GM23338 (cell line): Measurements from ENCODE around the gene CLSTN2.

Experiments used
- CREB1 ChIP-seq: fragments of 250-450 bp; sonication (Bioruptor Pico); IDR thresholded peaks from 2 replicates; pipeline ENCODE4 v1.5.0; 2020; ENCODE audit warnings: low read depth, mild to moderate bottlenecking, moderate library complexity
- EZH2 ChIP-seq: fragments of 200-600 bp; sonication (generic); IDR thresholded peaks from one replicate; pipeline ENCODE4 v1.8.0; 2017; ENCODE audit warnings: antibody characterized with exemption, mild to moderate bottlenecking, low read depth; ENCODE audit not compliant: unreplicated experiment
- EZH2phosphoT487 ChIP-seq: fragments of 200-600 bp; sonication (generic); IDR thresholded peaks from one replicate; pipeline ENCODE4 v1.8.1; 2018; ENCODE audit warnings: antibody characterized with exemption; ENCODE audit not compliant: unreplicated experiment
- JUNB ChIP-seq: IDR thresholded peaks from one replicate; pipeline ENCODE4 v1.6.1; 2016; ENCODE audit warnings: antibody characterized with exemption; ENCODE audit not compliant: unreplicated experiment
- NANOG ChIP-seq: IDR thresholded peaks from 2 replicates; pipeline ENCODE4 v1.6.1; 2016; ENCODE audit warnings: antibody characterized with exemption, borderline replicate concordance
- POLR2AphosphoS5 ChIP-seq: IDR thresholded peaks from 2 replicates; pipeline ENCODE4 v1.6.1; 2016; ENCODE audit warnings: antibody characterized with exemption, low read depth
- STAT1 ChIP-seq: IDR thresholded peaks from one replicate; pipeline ENCODE4 v1.6.1; 2016; ENCODE audit warnings: antibody characterized with exemption; ENCODE audit not compliant: unreplicated experiment
- ZNF331 ChIP-seq: fragments of 250-450 bp; sonication (Bioruptor Pico); IDR thresholded peaks from 2 replicates; pipeline ENCODE4 v1.5.0; 2020; ENCODE audit warnings: low read depth, mild to moderate bottlenecking, moderate library complexity
- TF ChIP-seq, protein P1 (sequence below), 2 experiments: fragments of 200-600 bp in 1 of 2; sonication (generic) in 1 of 2; conservative IDR thresholded peaks; 2 replicates each; pipeline versions ENCODE4 v1.5.1 to v1.6.1; 2016 to 2017; ENCODE audit warnings: antibody characterized with exemption in 2 of 2, low read depth in 2 of 2, mild to moderate bottlenecking in 2 of 2, moderate library complexity in 1 of 2
- TF ChIP-seq, protein P2 (sequence below): IDR thresholded peaks from one replicate; pipeline ENCODE4 v1.6.1; 2018; ENCODE audit warnings: antibody characterized with exemption; ENCODE audit not compliant: unreplicated experiment
- TF ChIP-seq, protein P3 (sequence below): IDR thresholded peaks from 2 replicates; pipeline ENCODE4 v1.6.1; 2016; ENCODE audit warnings: antibody characterized with exemption
- TF ChIP-seq, protein P4 (sequence below): fragments of 250-450 bp; sonication (Bioruptor Pico); IDR thresholded peaks from 2 replicates; pipeline ENCODE4 v1.5.0; 2020; ENCODE audit warnings: mild to moderate bottlenecking, moderate library complexity

GRCh38 chr3:140370686-140371085 is 435.7 kb downstream of the CLSTN2 start:
- TF ChIP-seq EZH2phosphoT487: no peak
- TF ChIP-seq, protein P1, sequence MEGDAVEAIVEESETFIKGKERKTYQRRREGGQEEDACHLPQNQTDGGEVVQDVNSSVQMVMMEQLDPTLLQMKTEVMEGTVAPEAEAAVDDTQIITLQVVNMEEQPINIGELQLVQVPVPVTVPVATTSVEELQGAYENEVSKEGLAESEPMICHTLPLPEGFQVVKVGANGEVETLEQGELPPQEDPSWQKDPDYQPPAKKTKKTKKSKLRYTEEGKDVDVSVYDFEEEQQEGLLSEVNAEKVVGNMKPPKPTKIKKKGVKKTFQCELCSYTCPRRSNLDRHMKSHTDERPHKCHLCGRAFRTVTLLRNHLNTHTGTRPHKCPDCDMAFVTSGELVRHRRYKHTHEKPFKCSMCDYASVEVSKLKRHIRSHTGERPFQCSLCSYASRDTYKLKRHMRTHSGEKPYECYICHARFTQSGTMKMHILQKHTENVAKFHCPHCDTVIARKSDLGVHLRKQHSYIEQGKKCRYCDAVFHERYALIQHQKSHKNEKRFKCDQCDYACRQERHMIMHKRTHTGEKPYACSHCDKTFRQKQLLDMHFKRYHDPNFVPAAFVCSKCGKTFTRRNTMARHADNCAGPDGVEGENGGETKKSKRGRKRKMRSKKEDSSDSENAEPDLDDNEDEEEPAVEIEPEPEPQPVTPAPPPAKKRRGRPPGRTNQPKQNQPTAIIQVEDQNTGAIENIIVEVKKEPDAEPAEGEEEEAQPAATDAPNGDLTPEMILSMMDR (conservative IDR thresholded peaks at IDR 0.05; ENCODE audit: low read depth in 2 of 2): no peak
- TF ChIP-seq EZH2: no peak
- TF ChIP-seq CREB1 (CRISPR knock-in tag): no peak
- TF ChIP-seq, protein P2, sequence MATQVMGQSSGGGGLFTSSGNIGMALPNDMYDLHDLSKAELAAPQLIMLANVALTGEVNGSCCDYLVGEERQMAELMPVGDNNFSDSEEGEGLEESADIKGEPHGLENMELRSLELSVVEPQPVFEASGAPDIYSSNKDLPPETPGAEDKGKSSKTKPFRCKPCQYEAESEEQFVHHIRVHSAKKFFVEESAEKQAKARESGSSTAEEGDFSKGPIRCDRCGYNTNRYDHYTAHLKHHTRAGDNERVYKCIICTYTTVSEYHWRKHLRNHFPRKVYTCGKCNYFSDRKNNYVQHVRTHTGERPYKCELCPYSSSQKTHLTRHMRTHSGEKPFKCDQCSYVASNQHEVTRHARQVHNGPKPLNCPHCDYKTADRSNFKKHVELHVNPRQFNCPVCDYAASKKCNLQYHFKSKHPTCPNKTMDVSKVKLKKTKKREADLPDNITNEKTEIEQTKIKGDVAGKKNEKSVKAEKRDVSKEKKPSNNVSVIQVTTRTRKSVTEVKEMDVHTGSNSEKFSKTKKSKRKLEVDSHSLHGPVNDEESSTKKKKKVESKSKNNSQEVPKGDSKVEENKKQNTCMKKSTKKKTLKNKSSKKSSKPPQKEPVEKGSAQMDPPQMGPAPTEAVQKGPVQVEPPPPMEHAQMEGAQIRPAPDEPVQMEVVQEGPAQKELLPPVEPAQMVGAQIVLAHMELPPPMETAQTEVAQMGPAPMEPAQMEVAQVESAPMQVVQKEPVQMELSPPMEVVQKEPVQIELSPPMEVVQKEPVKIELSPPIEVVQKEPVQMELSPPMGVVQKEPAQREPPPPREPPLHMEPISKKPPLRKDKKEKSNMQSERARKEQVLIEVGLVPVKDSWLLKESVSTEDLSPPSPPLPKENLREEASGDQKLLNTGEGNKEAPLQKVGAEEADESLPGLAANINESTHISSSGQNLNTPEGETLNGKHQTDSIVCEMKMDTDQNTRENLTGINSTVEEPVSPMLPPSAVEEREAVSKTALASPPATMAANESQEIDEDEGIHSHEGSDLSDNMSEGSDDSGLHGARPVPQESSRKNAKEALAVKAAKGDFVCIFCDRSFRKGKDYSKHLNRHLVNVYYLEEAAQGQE: no peak
- no peak for TF ChIP-seq POLR2AphosphoS5
- no peak for TF ChIP-seq JUNB
- TF ChIP-seq, protein P3, sequence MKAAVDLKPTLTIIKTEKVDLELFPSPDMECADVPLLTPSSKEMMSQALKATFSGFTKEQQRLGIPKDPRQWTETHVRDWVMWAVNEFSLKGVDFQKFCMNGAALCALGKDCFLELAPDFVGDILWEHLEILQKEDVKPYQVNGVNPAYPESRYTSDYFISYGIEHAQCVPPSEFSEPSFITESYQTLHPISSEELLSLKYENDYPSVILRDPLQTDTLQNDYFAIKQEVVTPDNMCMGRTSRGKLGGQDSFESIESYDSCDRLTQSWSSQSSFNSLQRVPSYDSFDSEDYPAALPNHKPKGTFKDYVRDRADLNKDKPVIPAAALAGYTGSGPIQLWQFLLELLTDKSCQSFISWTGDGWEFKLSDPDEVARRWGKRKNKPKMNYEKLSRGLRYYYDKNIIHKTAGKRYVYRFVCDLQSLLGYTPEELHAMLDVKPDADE: no peak
- no peak for TF ChIP-seq ZNF331 (CRISPR knock-in tag)
- TF ChIP-seq, protein P4, sequence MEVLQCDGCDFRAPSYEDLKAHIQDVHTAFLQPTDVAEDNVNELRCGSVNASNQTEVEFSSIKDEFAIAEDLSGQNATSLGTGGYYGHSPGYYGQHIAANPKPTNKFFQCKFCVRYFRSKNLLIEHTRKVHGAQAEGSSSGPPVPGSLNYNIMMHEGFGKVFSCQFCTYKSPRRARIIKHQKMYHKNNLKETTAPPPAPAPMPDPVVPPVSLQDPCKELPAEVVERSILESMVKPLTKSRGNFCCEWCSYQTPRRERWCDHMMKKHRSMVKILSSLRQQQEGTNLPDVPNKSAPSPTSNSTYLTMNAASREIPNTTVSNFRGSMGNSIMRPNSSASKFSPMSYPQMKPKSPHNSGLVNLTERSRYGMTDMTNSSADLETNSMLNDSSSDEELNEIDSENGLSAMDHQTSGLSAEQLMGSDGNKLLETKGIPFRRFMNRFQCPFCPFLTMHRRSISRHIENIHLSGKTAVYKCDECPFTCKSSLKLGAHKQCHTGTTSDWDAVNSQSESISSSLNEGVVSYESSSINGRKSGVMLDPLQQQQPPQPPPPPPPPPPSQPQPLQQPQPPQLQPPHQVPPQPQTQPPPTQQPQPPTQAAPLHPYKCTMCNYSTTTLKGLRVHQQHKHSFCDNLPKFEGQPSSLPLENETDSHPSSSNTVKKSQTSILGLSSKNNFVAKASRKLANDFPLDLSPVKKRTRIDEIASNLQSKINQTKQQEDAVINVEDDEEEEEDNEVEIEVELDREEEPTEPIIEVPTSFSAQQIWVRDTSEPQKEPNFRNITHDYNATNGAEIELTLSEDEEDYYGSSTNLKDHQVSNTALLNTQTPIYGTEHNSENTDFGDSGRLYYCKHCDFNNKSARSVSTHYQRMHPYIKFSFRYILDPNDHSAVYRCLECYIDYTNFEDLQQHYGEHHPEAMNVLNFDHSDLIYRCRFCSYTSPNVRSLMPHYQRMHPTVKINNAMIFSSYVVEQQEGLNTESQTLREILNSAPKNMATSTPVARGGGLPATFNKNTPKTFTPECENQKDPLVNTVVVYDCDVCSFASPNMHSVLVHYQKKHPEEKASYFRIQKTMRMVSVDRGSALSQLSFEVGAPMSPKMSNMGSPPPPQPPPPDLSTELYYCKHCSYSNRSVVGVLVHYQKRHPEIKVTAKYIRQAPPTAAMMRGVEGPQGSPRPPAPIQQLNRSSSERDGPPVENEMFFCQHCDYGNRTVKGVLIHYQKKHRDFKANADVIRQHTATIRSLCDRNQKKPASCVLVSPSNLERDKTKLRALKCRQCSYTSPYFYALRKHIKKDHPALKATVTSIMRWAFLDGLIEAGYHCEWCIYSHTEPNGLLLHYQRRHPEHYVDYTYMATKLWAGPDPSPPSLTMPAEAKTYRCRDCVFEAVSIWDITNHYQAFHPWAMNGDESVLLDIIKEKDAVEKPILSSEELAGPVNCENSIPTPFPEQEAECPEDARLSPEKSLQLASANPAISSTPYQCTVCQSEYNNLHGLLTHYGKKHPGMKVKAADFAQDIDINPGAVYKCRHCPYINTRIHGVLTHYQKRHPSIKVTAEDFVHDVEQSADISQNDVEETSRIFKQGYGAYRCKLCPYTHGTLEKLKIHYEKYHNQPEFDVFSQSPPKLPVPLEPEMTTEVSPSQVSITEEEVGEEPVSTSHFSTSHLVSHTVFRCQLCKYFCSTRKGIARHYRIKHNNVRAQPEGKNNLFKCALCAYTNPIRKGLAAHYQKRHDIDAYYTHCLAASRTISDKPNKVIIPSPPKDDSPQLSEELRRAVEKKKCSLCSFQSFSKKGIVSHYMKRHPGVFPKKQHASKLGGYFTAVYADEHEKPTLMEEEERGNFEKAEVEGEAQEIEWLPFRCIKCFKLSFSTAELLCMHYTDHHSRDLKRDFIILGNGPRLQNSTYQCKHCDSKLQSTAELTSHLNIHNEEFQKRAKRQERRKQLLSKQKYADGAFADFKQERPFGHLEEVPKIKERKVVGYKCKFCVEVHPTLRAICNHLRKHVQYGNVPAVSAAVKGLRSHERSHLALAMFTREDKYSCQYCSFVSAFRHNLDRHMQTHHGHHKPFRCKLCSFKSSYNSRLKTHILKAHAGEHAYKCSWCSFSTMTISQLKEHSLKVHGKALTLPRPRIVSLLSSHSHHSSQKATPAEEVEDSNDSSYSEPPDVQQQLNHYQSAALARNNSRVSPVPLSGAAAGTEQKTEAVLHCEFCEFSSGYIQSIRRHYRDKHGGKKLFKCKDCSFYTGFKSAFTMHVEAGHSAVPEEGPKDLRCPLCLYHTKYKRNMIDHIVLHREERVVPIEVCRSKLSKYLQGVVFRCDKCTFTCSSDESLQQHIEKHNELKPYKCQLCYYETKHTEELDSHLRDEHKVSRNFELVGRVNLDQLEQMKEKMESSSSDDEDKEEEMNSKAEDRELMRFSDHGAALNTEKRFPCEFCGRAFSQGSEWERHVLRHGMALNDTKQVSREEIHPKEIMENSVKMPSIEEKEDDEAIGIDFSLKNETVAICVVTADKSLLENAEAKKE: no peak
- no peak for TF ChIP-seq NANOG
- TF ChIP-seq STAT1: no peak
